Endothelial cell of umbilical vein (primary cell): ENCODE measurements around the gene C5orf58.

ENCODE experiments used
- CTCF ChIP-seq, 2 donors: IDR thresholded peaks; 1 replicate in 1 of 2; 2 replicates in 1 of 2; pipeline ENCODE4 v1.5.1; 2011; ENCODE audit warnings: low read length in 2 of 2, mild to moderate bottlenecking in 2 of 2, moderate library complexity in 2 of 2, control low read depth in 1 of 2, inconsistent platforms in 1 of 2, low read depth in 1 of 2; ENCODE audit not compliant: insufficient read depth in 1 of 2; ENCODE audit errors: extremely low read depth in 1 of 2
- EZH2 ChIP-seq: IDR thresholded peaks from 2 replicates; pipeline ENCODE4 v1.6.1; 2012; ENCODE audit warnings: borderline replicate concordance, low read depth, mild to moderate bottlenecking, moderate library complexity, low read length, inconsistent platforms; ENCODE audit not compliant: severe bottlenecking
- FOS ChIP-seq: IDR thresholded peaks from 2 replicates; pipeline ENCODE4 v1.6.1; 2011; ENCODE audit warnings: mild to moderate bottlenecking, low read length, moderate library complexity, borderline replicate concordance; ENCODE audit not compliant: insufficient read depth
- POLR2A ChIP-seq: IDR thresholded peaks from 2 replicates; pipeline ENCODE4 v1.6.1; 2012; ENCODE audit warnings: low read depth, mild to moderate bottlenecking, control low read depth, low read length
- POLR2AphosphoS5 ChIP-seq: IDR thresholded peaks from 2 replicates; pipeline ENCODE4 v1.6.1; 2012; ENCODE audit warnings: low read depth, mild to moderate bottlenecking, control low read depth, low read length, moderate library complexity; ENCODE audit not compliant: insufficient read depth

GRCh38 chr5:170289764-170290163, 57.0 kb downstream of the C5orf58 start:
- TF ChIP-seq CTCF (IDR thresholded peaks at IDR 0.05; ENCODE audit: extremely low read depth in 1 of 2, insufficient read depth in 1 of 2, low read depth in 1 of 2, low read length in 2 of 2), result no peak
- TF ChIP-seq POLR2A, result no peak
- no peak for TF ChIP-seq FOS
- no peak for TF ChIP-seq EZH2
- no peak for TF ChIP-seq POLR2AphosphoS5
